Amniotic stem cell (primary cell): Measurements from ENCODE around the gene ASS1.

Source experiments
- DNase-seq: peaks from one replicate; lab custom pipeline; 2025; lab: John Stamatoyannopoulos, UW

The ASS1 gene

DNA sequence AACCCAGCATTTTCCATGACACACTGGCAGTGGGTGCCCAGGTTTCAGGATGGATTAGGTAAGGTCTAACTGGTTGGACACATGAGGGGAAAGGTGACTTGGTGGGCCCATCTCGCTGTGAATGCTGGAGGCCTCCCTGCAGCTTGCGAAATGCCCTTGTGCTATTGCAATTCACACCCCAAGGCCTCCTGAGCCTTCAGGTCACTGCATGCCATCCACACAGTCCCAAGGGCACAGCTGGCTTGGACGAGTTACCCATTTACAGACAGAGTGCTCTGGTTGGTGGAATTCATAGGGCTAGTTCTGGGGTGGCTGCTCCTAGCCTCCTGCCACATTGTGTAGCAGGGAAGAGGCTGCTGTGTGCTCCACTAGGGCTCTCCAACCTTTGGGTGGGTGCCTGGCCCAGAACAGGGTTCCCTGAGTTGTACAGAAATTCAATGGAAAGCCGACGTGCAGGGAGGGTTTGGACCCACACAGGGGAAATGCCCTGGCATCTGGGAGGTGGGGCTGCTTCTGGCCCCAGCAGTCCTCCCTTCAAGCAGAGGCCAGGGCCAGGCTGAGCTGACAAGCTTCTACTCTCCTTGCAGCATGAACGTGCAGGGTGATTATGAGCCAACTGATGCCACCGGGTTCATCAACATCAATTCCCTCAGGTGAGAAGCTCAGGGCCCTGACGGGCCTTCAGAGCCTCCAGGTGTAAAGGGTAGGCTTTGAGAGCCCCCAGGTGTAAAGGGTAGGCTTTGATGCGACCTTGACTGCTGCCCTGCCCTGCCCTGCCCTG is 54.3 kb downstream of the ASS1 start:
- no peak for DNase-seq

- DNase-seq = no peak
Observed at GRCh38 chr9:130499804-130500263, 55.1 kb downstream of the ASS1 start.

DNA sequence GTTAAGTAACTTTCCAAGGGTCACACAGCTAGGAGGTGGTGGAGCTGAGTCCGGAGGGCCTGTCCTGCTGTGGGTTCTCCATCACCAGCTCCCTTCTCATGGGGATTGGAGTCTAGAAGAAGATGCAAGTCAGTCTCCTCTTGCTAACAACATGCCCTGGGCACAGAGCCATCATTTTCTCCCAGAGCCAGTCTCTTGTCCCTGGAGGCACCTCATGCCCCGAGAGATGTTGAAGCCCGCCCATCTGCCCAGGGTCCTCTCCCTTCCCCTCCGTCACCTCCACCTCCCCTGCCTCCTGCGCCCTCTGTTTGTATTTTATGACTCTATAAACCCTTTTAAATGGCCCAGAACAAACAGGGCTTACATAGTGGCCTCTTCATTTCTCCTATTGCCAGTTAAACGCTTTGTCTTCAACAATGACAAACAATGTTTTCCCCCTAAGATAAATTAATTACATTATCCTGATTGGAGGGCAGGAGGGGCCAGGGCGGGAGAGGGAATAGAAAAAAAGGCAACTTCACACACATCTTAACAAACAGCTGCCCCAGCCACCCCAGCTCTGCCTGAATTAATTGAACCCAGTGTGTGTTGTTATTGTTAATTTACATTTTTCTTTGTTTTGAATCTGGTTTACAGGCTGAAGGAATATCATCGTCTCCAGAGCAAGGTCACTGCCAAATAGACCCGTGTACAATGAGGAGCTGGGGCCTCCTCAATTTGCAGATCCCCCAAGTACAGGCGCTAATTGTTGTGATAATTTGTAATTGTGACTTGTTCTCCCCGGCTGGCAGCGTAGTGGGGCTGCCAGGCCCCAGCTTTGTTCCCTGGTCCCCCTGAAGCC is 55.8 kb downstream of the ASS1 start:
- DNase-seq = no peak

- DNase-seq = no peak
Observed at GRCh38 chr9:130501639-130502038, 56.9 kb downstream of the ASS1 start.

- no peak for DNase-seq
Observed at GRCh38 chr9:130508218-130508617, 63.5 kb downstream of the ASS1 start.

- DNase-seq = no peak
Observed at GRCh38 chr9:130512199-130512598, 67.4 kb downstream of the ASS1 start.

GRCh38 chr9:130513078-130513477 is 68.3 kb downstream of the ASS1 start:
- no peak for DNase-seq

DNA sequence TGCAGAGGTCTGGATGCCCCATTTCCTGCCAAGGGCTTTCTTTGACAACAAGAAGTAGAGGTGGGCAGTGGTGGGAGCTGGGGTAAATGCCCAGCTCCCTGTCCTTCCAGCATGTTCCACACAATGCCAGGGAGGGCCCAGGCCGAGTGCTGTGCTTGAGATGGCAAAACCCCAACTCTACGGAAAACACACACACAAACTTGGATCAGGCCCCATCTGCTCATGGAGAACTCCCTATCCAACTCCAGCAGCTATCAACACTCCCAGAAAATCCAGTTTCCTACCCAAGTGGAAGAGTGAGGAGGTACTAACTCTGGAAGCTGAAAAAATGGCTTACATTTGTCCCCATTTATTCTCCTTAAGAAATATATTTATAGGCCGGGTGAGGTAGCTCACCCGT is 73.5 kb downstream of the ASS1 start:
- no peak for DNase-seq

DNA sequence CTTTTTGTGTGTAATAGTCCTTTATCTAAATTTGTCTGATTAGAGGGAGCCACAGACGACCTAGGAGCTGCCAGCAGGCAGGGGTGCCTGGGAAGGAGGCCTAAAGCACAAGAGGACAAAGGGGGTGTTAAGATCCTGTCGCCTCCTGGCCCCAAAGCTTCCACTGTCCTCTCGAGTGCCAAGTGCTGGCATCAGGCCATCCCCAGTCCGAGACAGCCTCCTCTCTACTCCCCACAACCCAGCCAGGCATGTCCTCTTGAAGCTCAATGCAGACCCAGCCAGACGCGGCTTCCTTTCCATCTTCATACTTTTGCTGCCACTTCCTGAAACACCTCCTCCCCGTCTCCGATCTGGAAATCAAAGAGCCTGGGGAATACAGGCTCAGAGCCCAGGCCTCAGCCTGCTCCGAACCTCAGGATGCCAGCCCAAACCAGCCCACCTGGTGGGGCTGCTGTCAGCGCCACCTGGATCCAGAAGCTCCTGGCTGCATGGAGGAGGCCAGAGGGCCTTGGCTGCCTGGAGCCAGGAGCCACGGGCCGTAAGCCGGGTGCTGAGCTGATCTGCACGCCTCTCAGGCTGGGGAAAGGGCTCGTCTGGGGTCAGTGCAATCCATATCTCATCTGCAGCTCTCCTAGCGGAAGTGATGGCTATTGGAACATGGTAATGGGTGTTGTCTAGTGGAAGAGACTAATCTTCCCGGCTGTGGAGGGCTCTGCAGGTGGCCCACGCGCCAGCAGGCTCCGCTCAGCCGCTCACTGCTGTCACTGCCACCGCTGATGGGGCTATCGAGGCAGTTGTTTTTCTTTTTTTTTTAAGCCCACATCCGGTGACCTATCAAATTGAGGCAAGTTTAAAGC is 74.4 kb downstream of the ASS1 start:
- no peak for DNase-seq

- DNase-seq = no peak
Observed at GRCh38 chr9:130519927-130520326, 75.2 kb downstream of the ASS1 start.

- DNase-seq = no peak
Observed at GRCh38 chr9:130521715-130522114, 77.0 kb downstream of the ASS1 start.

- no peak for DNase-seq
Observed at GRCh38 chr9:130522233-130522808, 77.6 kb downstream of the ASS1 start.

DNA sequence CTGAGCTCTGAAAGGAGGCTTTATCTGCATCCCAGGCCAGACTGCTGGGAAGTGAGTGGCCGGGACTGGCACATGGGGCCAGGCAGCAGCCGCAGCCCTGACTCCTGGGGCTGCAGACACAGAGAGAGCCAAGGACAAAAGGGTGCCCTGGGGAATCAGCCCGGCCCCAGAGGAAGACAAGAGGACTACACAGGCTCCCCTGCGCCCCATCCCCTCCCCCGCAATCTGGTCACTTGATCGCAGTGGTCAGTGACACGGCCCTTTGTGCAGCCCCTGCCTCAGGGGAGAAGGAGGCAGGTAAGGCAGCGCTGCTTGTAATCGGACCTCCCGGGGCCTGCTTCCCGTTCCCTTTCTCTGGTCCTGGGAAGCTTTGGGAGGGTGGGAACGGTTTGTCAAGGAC is 79.2 kb downstream of the ASS1 start:
- DNase-seq = no peak

DNA sequence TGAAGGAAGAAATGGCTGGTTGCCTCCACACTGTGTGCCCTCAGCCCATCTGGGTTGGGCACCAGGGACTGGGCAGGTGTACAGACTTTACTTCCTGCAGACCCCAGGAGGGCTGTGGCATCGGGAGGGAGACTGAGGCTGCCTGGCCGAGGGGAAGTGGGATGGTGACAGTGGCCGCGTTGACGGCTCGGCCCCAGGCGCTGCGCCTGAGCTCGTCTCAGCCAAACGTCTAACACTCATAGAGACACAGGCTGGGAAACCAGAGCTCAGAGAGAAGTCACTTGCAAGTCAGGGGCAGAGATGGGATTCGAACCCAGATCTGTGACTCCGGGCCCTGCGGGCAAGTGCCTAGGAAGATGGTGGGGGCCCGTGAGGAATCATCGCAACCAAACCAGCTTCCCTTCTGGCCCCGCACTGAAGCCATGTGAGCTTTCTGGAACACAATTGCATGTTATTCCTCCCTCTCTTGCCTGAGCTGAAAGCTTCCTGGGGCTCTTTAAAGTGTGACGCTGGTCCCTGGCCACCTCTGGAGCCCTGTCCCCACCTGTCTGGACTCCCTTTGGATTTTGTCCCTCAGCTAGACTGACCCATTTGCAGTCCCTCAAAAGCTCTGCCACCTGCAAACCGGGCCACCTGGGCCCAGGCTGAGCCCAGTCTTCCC is 81.6 kb downstream of the ASS1 start:
- DNase-seq = no peak

DNA sequence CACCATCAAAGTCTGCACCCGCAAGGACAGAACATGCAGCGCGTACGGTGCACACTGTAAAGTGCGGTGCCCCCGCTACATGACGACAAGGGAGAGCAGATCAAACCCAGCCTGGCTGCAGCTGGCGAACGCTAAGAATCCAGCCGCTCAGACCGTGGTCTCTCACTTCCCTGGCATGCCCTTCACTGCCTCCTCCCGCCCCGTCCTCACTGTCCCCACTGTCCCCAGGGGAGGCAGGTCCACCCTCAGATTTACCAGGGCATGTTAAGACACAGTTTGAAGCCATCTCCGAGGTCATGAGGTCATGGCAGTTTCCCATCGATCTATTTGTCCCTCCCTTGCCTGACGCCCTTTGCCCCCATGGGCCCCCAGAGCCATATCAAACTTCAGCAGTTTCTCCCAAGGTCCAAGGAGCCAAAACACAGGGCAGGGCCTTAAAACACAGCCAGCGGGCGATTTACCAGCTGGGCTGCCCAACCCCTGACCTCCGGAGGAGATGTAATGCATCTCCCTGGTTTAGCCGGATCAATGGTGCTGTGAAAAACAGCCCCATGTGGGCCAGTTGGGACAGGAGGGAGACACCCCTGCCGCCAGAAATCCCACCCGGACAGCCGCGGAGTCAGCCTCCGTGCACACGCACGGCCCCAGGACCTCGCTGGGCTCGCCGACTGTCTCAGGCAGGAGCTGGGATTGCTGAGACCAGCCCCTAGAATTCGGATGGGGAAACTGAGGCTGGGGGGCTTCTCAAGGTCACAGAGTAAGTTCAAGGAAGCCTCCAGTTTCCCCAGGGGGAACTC is 82.3 kb downstream of the ASS1 start:
- DNase-seq = no peak

GRCh38 chr9:130527651-130528310 is 83.0 kb downstream of the ASS1 start:
- no peak for DNase-seq

GRCh38 chr9:130528674-130529073 is 83.9 kb downstream of the ASS1 start:
- DNase-seq = no peak

- no peak for DNase-seq
Observed at GRCh38 chr9:130530938-130531337, 86.2 kb downstream of the ASS1 start.

DNA sequence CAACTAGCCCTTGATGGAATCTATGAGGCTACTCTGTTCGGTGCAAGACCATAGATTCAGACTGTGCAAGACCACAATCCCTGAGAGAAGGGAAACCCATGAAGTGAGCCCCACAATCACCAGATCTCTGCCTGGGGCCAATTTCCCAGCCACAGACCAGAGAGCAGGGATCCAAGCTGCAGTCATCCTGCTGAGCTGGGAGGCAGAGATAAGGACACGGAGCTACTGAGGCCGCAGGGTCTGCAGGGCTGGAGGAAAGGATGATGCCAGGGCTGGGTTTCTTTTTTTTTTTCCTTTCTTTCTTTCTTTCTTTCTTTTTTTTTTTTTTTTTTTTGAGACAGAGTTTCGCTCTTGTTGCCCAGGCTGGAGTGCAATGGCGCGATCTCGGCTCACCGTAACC is 86.9 kb downstream of the ASS1 start:
- no peak for DNase-seq
